Type B pancreatic cell (in vitro differentiated cells): ENCODE data around the gene DPYSL3. TPM values are rescaled to one million over a fixed set of nuclear protein-coding genes. Genes with fewer than 3 reads are reported as not detected.

Experiments
- DNase-seq: peaks from one replicate; pipeline ENCODE4 v3.0.0; 2021; ENCODE audit warnings: mixed read lengths; ENCODE audit not compliant: unreplicated experiment; ENCODE audit errors: extremely low spot score
- H3K27ac Mint-ChIP-seq: 2 replicates; pipeline ENCODE4 v1.8.0; 2021; ENCODE audit warnings: mild to moderate bottlenecking, mixed read lengths
- H3K27me3 Mint-ChIP-seq: 2 replicates; pipeline ENCODE4 v1.8.0; 2021; ENCODE audit warnings: mixed read lengths
- H3K36me3 Mint-ChIP-seq: 2 replicates; pipeline ENCODE4 v1.8.0; 2021; ENCODE audit warnings: mixed read lengths
- H3K4me1 Mint-ChIP-seq: one replicate; pipeline ENCODE4 v1.8.0; 2021; ENCODE audit warnings: mixed read lengths; ENCODE audit not compliant: unreplicated experiment
- H3K4me3 Mint-ChIP-seq: 2 replicates; pipeline ENCODE4 v1.8.0; 2021; ENCODE audit warnings: mild to moderate bottlenecking, mixed read lengths
- H3K9me3 Mint-ChIP-seq: 2 replicates; pipeline ENCODE4 v1.8.0; 2021; ENCODE audit warnings: mixed read lengths
- total RNA-seq: library from RNA; stranded (reverse); gene quantifications from 2 replicates; pipeline ENCODE4 v1.2.1, GENCODE V29; 2021; ENCODE audit warnings: low replicate concordance
- TF ChIP-seq, protein P1 (sequence below): fragments of 200-600 bp; sonication (generic); conservative IDR thresholded peaks from 2 replicates; pipeline ENCODE4 v1.5.0; 2021; ENCODE audit warnings: antibody characterized with exemption, mild to moderate bottlenecking

Gene DPYSL3
- total RNA-seq, 1 donor from 2014 or later, result 36.0 TPM

DNA sequence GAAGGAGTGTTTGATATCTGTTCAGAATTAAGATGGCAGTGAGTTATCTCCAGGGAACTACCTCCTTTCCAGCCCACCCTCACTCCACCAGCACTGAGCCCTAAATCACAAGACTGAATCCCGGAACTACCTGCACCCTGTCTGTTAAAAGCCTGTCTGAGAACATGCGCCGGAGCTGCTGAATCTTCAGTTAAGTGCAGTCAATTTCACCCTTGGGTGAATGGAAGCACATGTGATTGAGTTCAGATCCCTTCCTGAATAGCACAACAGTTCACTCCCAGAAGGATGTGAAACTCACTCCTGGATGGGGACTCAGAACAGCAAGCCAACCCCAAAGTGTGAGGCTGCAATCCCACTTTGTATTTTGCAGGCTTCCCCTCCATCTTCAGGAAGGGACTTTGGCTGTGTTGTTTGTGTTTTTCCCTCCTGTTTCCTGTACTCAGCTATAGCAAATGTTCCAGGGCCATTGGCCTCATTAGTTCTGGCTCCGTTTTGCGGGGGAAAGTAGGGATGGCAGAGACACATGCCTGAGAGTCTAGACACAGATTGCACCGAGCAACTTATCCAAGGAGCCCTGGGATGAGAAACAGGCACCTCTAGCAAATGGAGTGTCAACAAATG, 43.4 kb downstream of the DPYSL3 start:
- Mint-ChIP-seq H3K27ac (no peak overlapping the region), H3K4me3 (no peak overlapping the region), H3K4me1 (no peaks in the 10 kb centered on the region)

DNA sequence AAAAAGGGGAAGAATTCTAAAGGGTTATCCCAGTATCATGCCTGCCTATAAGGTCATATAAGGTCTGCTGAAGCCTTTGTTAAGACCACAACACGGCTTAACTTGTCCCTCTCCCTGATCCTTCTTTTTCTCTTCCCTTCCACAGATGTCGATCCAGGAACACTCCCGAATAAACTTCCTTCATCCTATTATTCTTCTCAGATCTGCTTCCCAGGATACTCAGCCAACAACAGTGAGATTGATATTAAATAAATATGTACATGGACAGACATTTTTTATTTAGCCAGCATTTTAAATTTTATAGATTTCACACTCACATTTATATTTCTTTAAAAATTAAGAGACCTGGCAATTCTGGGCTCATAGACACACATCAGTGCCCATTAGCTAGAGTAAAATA, 44.1 kb downstream of the DPYSL3 start:
- Mint-ChIP-seq H3K4me3 (no peak overlapping the region), H3K27ac (no peak overlapping the region), H3K27me3 (peaks cover 4% of the 10 kb centered on the region)

More for the DNA sequence above, 43.4 kb downstream of the DPYSL3 start:
- H3K9me3 Mint-ChIP-seq, result no peaks in the 10 kb centered on the region
- no peaks in the 10 kb centered on the region for H3K36me3 Mint-ChIP-seq
- no peak for DNase-seq
- TF ChIP-seq, protein P1, sequence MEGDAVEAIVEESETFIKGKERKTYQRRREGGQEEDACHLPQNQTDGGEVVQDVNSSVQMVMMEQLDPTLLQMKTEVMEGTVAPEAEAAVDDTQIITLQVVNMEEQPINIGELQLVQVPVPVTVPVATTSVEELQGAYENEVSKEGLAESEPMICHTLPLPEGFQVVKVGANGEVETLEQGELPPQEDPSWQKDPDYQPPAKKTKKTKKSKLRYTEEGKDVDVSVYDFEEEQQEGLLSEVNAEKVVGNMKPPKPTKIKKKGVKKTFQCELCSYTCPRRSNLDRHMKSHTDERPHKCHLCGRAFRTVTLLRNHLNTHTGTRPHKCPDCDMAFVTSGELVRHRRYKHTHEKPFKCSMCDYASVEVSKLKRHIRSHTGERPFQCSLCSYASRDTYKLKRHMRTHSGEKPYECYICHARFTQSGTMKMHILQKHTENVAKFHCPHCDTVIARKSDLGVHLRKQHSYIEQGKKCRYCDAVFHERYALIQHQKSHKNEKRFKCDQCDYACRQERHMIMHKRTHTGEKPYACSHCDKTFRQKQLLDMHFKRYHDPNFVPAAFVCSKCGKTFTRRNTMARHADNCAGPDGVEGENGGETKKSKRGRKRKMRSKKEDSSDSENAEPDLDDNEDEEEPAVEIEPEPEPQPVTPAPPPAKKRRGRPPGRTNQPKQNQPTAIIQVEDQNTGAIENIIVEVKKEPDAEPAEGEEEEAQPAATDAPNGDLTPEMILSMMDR, result no peak
- peaks cover 4% of the 10 kb centered on the region for H3K27me3 Mint-ChIP-seq

DNA sequence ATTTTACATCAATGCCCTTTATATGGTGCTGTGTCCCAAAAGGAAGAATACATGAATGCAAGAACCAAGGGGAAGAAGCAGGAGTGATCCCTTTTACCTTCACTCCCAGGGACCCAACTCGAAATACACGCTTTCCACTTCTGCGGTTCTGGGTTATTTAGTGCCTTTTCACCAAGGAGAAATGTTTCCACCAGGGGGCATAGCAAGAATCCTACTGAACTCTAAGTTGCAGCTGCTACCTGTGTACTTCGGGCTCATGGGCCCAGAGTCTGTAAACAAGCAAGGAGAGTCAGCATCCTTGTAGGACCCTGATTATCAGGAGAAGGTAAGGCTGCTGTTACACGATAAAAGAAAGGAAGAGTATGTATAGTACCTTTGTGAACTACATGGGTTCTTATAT, 45.7 kb downstream of the DPYSL3 start:
- Mint-ChIP-seq H3K27ac (no peak overlapping the region), H3K4me3 (no peak overlapping the region), H3K27me3 (peaks cover 8% of the 10 kb centered on the region), H3K9me3 (no peaks in the 10 kb centered on the region), H3K36me3 (no peaks in the 10 kb centered on the region), H3K4me1 (no peaks in the 10 kb centered on the region)
- TF ChIP-seq, protein P1, result peak; percentile 64
- DNase-seq, result no peak

More for the DNA sequence above, 44.1 kb downstream of the DPYSL3 start:
- TF ChIP-seq, protein P1, result no peak
- H3K9me3 Mint-ChIP-seq, result no peaks in the 10 kb centered on the region
- H3K36me3 Mint-ChIP-seq, result no peaks in the 10 kb centered on the region
- DNase-seq, result no peak
- H3K4me1 Mint-ChIP-seq, result no peaks in the 10 kb centered on the region

DNA sequence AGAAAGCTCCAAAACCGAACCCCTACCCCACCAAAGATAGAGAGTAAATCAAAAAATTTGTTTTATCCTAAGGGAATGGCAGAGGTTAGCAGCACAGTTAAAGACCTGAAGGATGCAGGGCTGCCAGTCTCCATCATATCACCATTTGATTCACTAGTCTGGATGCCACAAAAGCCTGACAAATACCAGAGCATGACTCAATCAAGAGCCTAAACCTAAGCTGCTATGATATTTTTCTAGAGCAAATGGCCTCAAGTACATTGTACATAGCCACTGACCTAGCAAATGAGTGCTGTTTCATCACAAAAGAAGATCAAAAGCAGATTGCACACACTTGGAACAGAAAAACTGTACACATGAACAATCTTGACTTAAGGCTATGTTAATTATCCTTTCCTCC, 48.0 kb downstream of the DPYSL3 start:
- TF ChIP-seq, protein P1, result no peak
- Mint-ChIP-seq H3K27ac (no peak overlapping the region), H3K36me3 (no peaks in the 10 kb centered on the region), H3K9me3 (no peaks in the 10 kb centered on the region), H3K4me1 (no peaks in the 10 kb centered on the region), H3K27me3 (peaks cover 8% of the 10 kb centered on the region), H3K4me3 (no peak overlapping the region)
- DNase-seq, result no peak

DNA sequence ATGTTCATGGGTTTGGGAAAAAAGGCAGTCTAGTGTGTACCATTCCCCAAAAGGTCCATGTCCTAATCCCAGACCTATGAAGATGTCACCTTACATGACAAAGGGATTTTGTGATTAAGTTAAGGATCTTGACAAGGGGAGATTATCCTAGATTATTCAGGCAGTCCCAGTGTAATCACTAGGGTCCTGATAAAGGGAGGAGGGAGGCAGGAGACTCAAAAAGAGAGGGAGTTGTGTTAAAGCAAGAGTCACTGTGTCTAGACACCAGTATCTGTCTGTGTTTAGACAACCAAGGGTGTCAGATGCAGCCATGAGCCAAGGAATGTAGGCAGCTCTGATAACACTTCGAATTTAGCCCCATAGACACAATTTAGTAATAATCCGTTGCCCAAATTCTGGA, 49.5 kb downstream of the DPYSL3 start:
- Mint-ChIP-seq H3K36me3 (no peaks in the 10 kb centered on the region), H3K27me3 (peaks cover 17% of the 10 kb centered on the region), H3K4me1 (peaks cover 9% of the 10 kb centered on the region), H3K9me3 (no peaks in the 10 kb centered on the region), H3K27ac (no peak overlapping the region), H3K4me3 (no peak overlapping the region)
- TF ChIP-seq, protein P1, result no peak
- DNase-seq, result no peak
